A549 (cell line): Measurements from ENCODE around the gene MED9. TPM values are rescaled to one million over a fixed set of nuclear protein-coding genes. Genes with fewer than 3 reads are reported as not detected.

Experiments used
- ATAC-seq, 2 experiments: fragments of 200-7000 bp in 1 of 2; fragments of >200 bp in 1 of 2; cut with Nextera tagmentation in 1 of 2; cut with Tn5 transposase in 1 of 2; 3 replicates each; pipeline versions ENCODE4 v1.8.0 to v1.9.1; 2018 to 2020; ENCODE audit warnings: mild to moderate bottlenecking in 1 of 2, moderate library complexity in 1 of 2
- CTCF ChIA-PET: fragments of 300-600 bp; sonication (Branson Sonifier 250); formaldehyde crosslinking; extraction: SDS; loops from one replicate; lab custom pipeline; 2021; ENCODE audit warnings: antibody characterized with exemption, inconsistent platforms; lab: Yijun Ruan, JAX
- POLR2A ChIA-PET: fragments of 350-600 bp; formaldehyde crosslinking; extraction: SDS; loops from one replicate; lab custom pipeline; 2021; ENCODE audit warnings: antibody characterized with exemption, inconsistent platforms; lab: Yijun Ruan, JAX
- DNase-seq, 2 experiments: peaks; one replicate each; pipeline versions ENCODE4 v3.0.0 to v3.0.0-alpha.2; 2011 to 2016; ENCODE audit warnings: low read depth in 1 of 2, low spot score in 1 of 2
- FAIRE-seq: peaks from 2 replicates; lab custom pipeline; 2011; peaks lifted over from hg19 to GRCh38; lab: Jason Lieb, UNC
- H3K27ac ChIP-seq, 2 experiments: fragments of >200 bp; sonication (Bioruptor Twin); formaldehyde crosslinking; 3 replicates each; pipeline ENCODE4 v1.5.1; 2016 to 2017
- H3K4me1 ChIP-seq: fragments of >200 bp; sonication (Bioruptor Twin); formaldehyde crosslinking; 3 replicates; pipeline ENCODE4 v1.6.1; 2016
- H3K4me2 ChIP-seq: fragments of >200 bp; sonication (Bioruptor Twin); formaldehyde crosslinking; 3 replicates; pipeline ENCODE4 v1.6.1; 2016
- H3K4me3 ChIP-seq: fragments of >200 bp; sonication (Bioruptor Twin); formaldehyde crosslinking; 3 replicates; pipeline ENCODE4 v1.5.1; 2016
- H3K9me3 ChIP-seq: fragments of >200 bp; sonication (Bioruptor Twin); formaldehyde crosslinking; 3 replicates; pipeline ENCODE4 v1.6.1; 2016
- CEBPB ChIP-seq, 2 experiments: fragments of >200 bp in 1 of 2; sonication (Bioruptor Twin) in 1 of 2; formaldehyde crosslinking in 1 of 2; IDR thresholded peaks; 2 replicates each; pipeline ENCODE4 v1.6.1; 2012 to 2016
- CHD4 ChIP-seq: fragments of 200-600 bp; sonication (generic); IDR thresholded peaks from 2 replicates; pipeline ENCODE4 v1.6.1; 2016; ENCODE audit warnings: antibody characterized with exemption, mild to moderate bottlenecking, borderline replicate concordance
- EP300 ChIP-seq, 2 experiments: fragments of >200 bp; sonication (Bioruptor Twin); formaldehyde crosslinking; IDR thresholded peaks; 2 replicates in 1 of 2; 3 replicates in 1 of 2; pipeline ENCODE4 v1.6.1; 2016 to 2017
- GATA3 ChIP-seq: IDR thresholded peaks from 2 replicates; pipeline ENCODE4 v1.6.1; 2012; ENCODE audit warnings: borderline replicate concordance
- HEYL ChIP-seq: fragments of 250-450 bp; sonication (Bioruptor Pico); IDR thresholded peaks from 2 replicates; pipeline ENCODE4 v1.8.0; 2021; ENCODE audit warnings: mild to moderate bottlenecking, moderate library complexity
- HOXA7 ChIP-seq: fragments of 250-450 bp; sonication (Bioruptor Pico); IDR thresholded peaks from 2 replicates; pipeline ENCODE4 v1.5.0; 2020; ENCODE audit warnings: mild to moderate bottlenecking, moderate library complexity
- HOXB5 ChIP-seq: fragments of 250-450 bp; sonication (Bioruptor Pico); IDR thresholded peaks from 2 replicates; pipeline ENCODE4 v1.5.0; 2020; ENCODE audit warnings: mild to moderate bottlenecking, moderate library complexity
- MYC ChIP-seq: IDR thresholded peaks from 2 replicates; pipeline ENCODE4 v1.6.1; 2012; ENCODE audit warnings: mild to moderate bottlenecking, inconsistent platforms, low read length, improper control_type of control experiment, borderline replicate concordance
- NR3C1 ChIP-seq: fragments of >200 bp; sonication (Bioruptor Twin); formaldehyde crosslinking; IDR thresholded peaks from 3 replicates; pipeline ENCODE4 v1.6.1; 2017
- REST ChIP-seq: fragments of 200-600 bp; sonication (generic); IDR thresholded peaks from 2 replicates; pipeline ENCODE4 v1.6.1; 2016; ENCODE audit warnings: antibody characterized with exemption, mild to moderate bottlenecking, moderate library complexity
- RNF2 ChIP-seq: fragments of 200-600 bp; sonication (generic); IDR thresholded peaks from 2 replicates; pipeline ENCODE4 v1.6.1; 2016; ENCODE audit warnings: low read depth, mild to moderate bottlenecking, antibody characterized with exemption, moderate library complexity, borderline replicate concordance
- TP53 ChIP-seq: fragments of 250-450 bp; sonication (Bioruptor Pico); IDR thresholded peaks from 2 replicates; pipeline ENCODE4 v1.5.0; 2021; ENCODE audit warnings: mild to moderate bottlenecking, moderate library complexity
- USF2 ChIP-seq: fragments of 450-650 bp; IDR thresholded peaks from 2 replicates; pipeline ENCODE4 v1.6.1; 2014; ENCODE audit warnings: antibody characterized with exemption
- ZC3H11A ChIP-seq: fragments of 450-650 bp; IDR thresholded peaks from 2 replicates; pipeline ENCODE4 v1.6.1; 2014; ENCODE audit warnings: antibody characterized with exemption, mild to moderate bottlenecking
- ZFP36 ChIP-seq: fragments of 450-650 bp; IDR thresholded peaks from 2 replicates; pipeline ENCODE4 v1.6.1; 2014; ENCODE audit warnings: borderline replicate concordance; ENCODE audit not compliant: partially characterized antibody
- WGBS: methylation state at CpG from one replicate; pipeline ENCODE4 v1.1.6; 2017; ENCODE audit errors: missing lambda C conversion rate; 5-methylcytosine and 5-hydroxymethylcytosine counted together
- polyA plus RNA-seq, 4 experiments: library from polyadenylated mRNA; depleted of rRNA in 3 of 4; stranded (reverse); fragments of >200 nt; fragmentation: RNase III in 1 of 4; extraction: RNeasy Plus Mini Kit Qiagen cat#74134 plus additional on column Dnase treatment in 1 of 4; gene quantifications; 2 replicates in 3 of 4; 3 replicates in 1 of 4; pipeline ENCODE4 v1.2.3, GENCODE V29; 2011 to 2017
- TF ChIP-seq, protein P1 (sequence below): IDR thresholded peaks from 2 replicates; pipeline ENCODE4 v1.6.1; 2012

MED9 gene
- polyA plus RNA-seq, 2 of the 4 experiments (the other 2 are of a cell fraction) = 15.2 to 17.4 TPM

GRCh38 chr17:17507465-17508011 is 30.7 kb downstream of the MED9 start:
- FAIRE-seq = no peak
- TF ChIP-seq, protein P1, sequence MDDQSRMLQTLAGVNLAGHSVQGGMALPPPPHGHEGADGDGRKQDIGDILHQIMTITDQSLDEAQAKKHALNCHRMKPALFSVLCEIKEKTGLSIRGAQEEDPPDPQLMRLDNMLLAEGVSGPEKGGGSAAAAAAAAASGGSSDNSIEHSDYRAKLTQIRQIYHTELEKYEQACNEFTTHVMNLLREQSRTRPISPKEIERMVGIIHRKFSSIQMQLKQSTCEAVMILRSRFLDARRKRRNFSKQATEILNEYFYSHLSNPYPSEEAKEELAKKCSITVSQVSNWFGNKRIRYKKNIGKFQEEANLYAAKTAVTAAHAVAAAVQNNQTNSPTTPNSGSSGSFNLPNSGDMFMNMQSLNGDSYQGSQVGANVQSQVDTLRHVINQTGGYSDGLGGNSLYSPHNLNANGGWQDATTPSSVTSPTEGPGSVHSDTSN = no peak
- TF ChIP-seq CEBPB (IDR thresholded peaks at IDR 0.05) (no peak), GATA3 (no peak), HOXA7 (CRISPR knock-in tag) (no peak), CHD4 (no peak), ZC3H11A (no peak), RNF2 (no peak), TP53 (CRISPR knock-in tag) (no peak), HOXB5 (CRISPR knock-in tag) (no peak), ZFP36 (no peak), REST (no peak), MYC (no peak), NR3C1 (no peak), EP300 (IDR thresholded peaks at IDR 0.05) (no peak)
- H3K4me1 ChIP-seq = peaks cover 15% of the 10 kb centered on the region
- no peak overlapping the region for H3K27ac ChIP-seq
- CTCF ChIA-PET = interaction anchor here (1.0 to 5.4 kb wide), 5 partner anchors 11 to 153 kb away, joined by 3 to 42 read pairs (median 19); partner anchors contain the start of genes PEMT and RASD1
- no peak for ATAC-seq
- POLR2A ChIA-PET = interaction anchor here (1.5 to 1.6 kb wide), 2 partner anchors 11 to 84 kb away, joined by 4 to 7 read pairs; partner anchors contain the start of genes PEMT and RASD1
- no peak overlapping the region for H3K4me2 ChIP-seq
- no peaks in the 10 kb centered on the region for H3K9me3 ChIP-seq
- 89% methylated on average over 12 of the region's 16 CpGs for WGBS
- H3K4me3 ChIP-seq = no peak overlapping the region
- DNase-seq = no peak

- DNase-seq (no peak), FAIRE-seq (no peak), ATAC-seq (no peak)
- H3K4me2 ChIP-seq = no peak overlapping the region
- no peak for TF ChIP-seq USF2
- no peak for TF ChIP-seq HEYL (CRISPR knock-in tag)
- ChIA-PET POLR2A (no interaction called here), CTCF (interaction anchor here (1.0 to 5.4 kb wide), 5 partner anchors 11 to 153 kb away, joined by 3 to 42 read pairs (median 24); partner anchors contain the start of genes PEMT and RASD1)
- no peaks in the 10 kb centered on the region for H3K9me3 ChIP-seq
- H3K4me3 ChIP-seq = no peak overlapping the region
- H3K4me1 ChIP-seq = peaks cover 15% of the 10 kb centered on the region
- H3K27ac ChIP-seq = no peak overlapping the region
- 85% methylated on average over 8 of the region's 11 CpGs for WGBS
Measured at GRCh38 chr17:17508019-17508535, 31.3 kb downstream of the MED9 start.
